ENCODE measurements around the gene DEFB131B. TPM values are rescaled to one million over a fixed set of nuclear protein-coding genes. Genes with fewer than 3 reads are reported as not detected.
"Not testable (repeated sequence)": the region's sequence is repeated elsewhere in the genome, so short reads cannot be mapped to it uniquely, and the experiment has no call there.

DEFB131B gene
- total RNA-seq, 1 donor from 2014 or later = not detected

- H3K36me3 ChIP-seq = peaks cover 19% of the 10 kb centered on the region
- ATAC-seq (no peak), DNase-seq (no peak)
- intact Hi-C loops (cut with DNase I) = no loop called here
- H3K9me3 ChIP-seq = no peaks in the 10 kb centered on the region
- H3K4me3 ChIP-seq = no peak overlapping the region
- H3K27ac ChIP-seq = no peak overlapping the region
- H3K4me1 ChIP-seq = no peaks in the 10 kb centered on the region
- TF ChIP-seq CTCF (IDR thresholded peaks at IDR 0.05) = no peak
- H3K27me3 ChIP-seq (ENCODE audit: low read depth) = no peaks in the 10 kb centered on the region
These were observed 30.0 kb downstream of the DEFB131B start for GRCh38 chr11:71908218-71908617.

- H3K9me3 ChIP-seq; intact Hi-C loops (cut with DNase I); H3K27ac ChIP-seq; DNase-seq; ATAC-seq; H3K27me3 ChIP-seq (ENCODE audit: low read depth); H3K4me1 ChIP-seq; H3K4me3 ChIP-seq: not testable (repeated sequence)
- peaks cover 41% of the 10 kb centered on the region for H3K36me3 ChIP-seq
These were observed 32.5 kb downstream of the DEFB131B start for GRCh38 chr11:71910775-71911174.

- H3K4me1 ChIP-seq; H3K27ac ChIP-seq; intact Hi-C loops (cut with DNase I); DNase-seq; H3K27me3 ChIP-seq (ENCODE audit: low read depth); H3K9me3 ChIP-seq; H3K4me3 ChIP-seq; ATAC-seq: not testable (repeated sequence)
- peaks cover 47% of the 10 kb centered on the region for H3K36me3 ChIP-seq
These were observed 33.2 kb downstream of the DEFB131B start for GRCh38 chr11:71911321-71911985.

GRCh38 chr11:71911986-71912340, 33.7 kb downstream of the DEFB131B start:
- H3K4me3 ChIP-seq; H3K9me3 ChIP-seq; DNase-seq; ATAC-seq; H3K4me1 ChIP-seq; H3K27ac ChIP-seq; H3K27me3 ChIP-seq (ENCODE audit: low read depth); intact Hi-C loops (cut with DNase I): not testable (repeated sequence)
- H3K36me3 ChIP-seq = peaks cover 53% of the 10 kb centered on the region

- Histone ChIP-seq H3K4me1 (no peaks in the 10 kb centered on the region), H3K27me3 (ENCODE audit: low read depth) (no peaks in the 10 kb centered on the region), H3K4me3 (no peak overlapping the region), H3K36me3 (peaks cover 70% of the 10 kb centered on the region), H3K9me3 (no peaks in the 10 kb centered on the region), H3K27ac (no peak overlapping the region)
- no peak for DNase-seq
- no peak for TF ChIP-seq CTCF (IDR thresholded peaks at IDR 0.05)
- no peak for ATAC-seq
- intact Hi-C loops (cut with DNase I) = no loop called here
These were observed 35.7 kb downstream of the DEFB131B start for GRCh38 chr11:71913756-71914526.

- H3K27ac ChIP-seq = no peak overlapping the region
- DNase-seq (no peak), ATAC-seq (no peak)
- no peaks in the 10 kb centered on the region for H3K9me3 ChIP-seq
- intact Hi-C loops (cut with DNase I) = no loop called here
- TF ChIP-seq CTCF (IDR thresholded peaks at IDR 0.05) = no peak
- H3K36me3 ChIP-seq = peaks cover 70% of the 10 kb centered on the region
- H3K27me3 ChIP-seq (ENCODE audit: low read depth) = no peaks in the 10 kb centered on the region
- H3K4me3 ChIP-seq = no peak overlapping the region
- H3K4me1 ChIP-seq = no peaks in the 10 kb centered on the region
These were observed 36.5 kb downstream of the DEFB131B start for GRCh38 chr11:71914617-71915189.

GRCh38 chr11:71917646-71918140, 39.4 kb downstream of the DEFB131B start:
- TF ChIP-seq CTCF (IDR thresholded peaks at IDR 0.05) = no peak
- H3K27ac ChIP-seq = no peak overlapping the region
- ATAC-seq = no peak
- intact Hi-C loops (cut with DNase I) = no loop called here
- H3K36me3 ChIP-seq = peaks cover 59% of the 10 kb centered on the region
- no peak for DNase-seq
- no peaks in the 10 kb centered on the region for H3K4me1 ChIP-seq
- H3K4me3 ChIP-seq = no peak overlapping the region
- no peaks in the 10 kb centered on the region for H3K9me3 ChIP-seq
- no peaks in the 10 kb centered on the region for H3K27me3 ChIP-seq (ENCODE audit: low read depth)

All from lower lobe of right lung (tissue), 2 donors.